Testis (tissue), 2 donors: ENCODE results near the gene MOCOS.

Experiments
- CTCF ChIP-seq, 3 experiments: fragments of 450-650 bp in 2 of 3; fragments of 200-600 bp in 1 of 3; sonication (generic) in 1 of 3; IDR thresholded peaks; one replicate each; pipeline ENCODE4 v1.5.1; 2016 to 2019; ENCODE audit warnings: antibody characterized with exemption in 3 of 3, mild to moderate bottlenecking in 2 of 3, moderate library complexity in 1 of 3
- POLR2A ChIP-seq: fragments of 450-650 bp; IDR thresholded peaks from one replicate; pipeline ENCODE4 v1.6.1; 2017; ENCODE audit warnings: antibody characterized with exemption, mild to moderate bottlenecking, moderate library complexity

GRCh38 chr18:36203360-36203895 is 16.1 kb downstream of the MOCOS start:
- TF ChIP-seq POLR2A: no peak
- TF ChIP-seq CTCF (IDR thresholded peaks at IDR 0.05): no peak
